ENCODE measurements around the gene PI4KA. TPM values are rescaled to one million over a fixed set of nuclear protein-coding genes. Genes with fewer than 3 reads are reported as not detected.
"Not testable (repeated sequence)": the region's sequence is repeated elsewhere in the genome, so short reads cannot be mapped to it uniquely, and the experiment has no call there.

PI4KA gene
- polyA plus RNA-seq, 1 of the 3 experiments (the other 2 are of a cell fraction), result 30.0 TPM

- POLR2A ChIA-PET, result no interaction called here
- Histone ChIP-seq H3K27me3 (ENCODE audit: insufficient read depth) (no peaks in the 10 kb centered on the region), H3K9me2 (no peaks in the 10 kb centered on the region), H2AFZ (ENCODE audit: low read depth) (no peak overlapping the region), H3K4me1 (ENCODE audit: control insufficient read depth in 1 of 2, insufficient read depth in 2 of 2, low read depth in 1 of 2, low read length in 1 of 2) (no peaks in the 10 kb centered on the region), H3K36me3 (replicated peaks in 1 of 2; ENCODE audit: control insufficient read depth in 1 of 2, insufficient read depth in 2 of 2, low read length in 1 of 2) (no peaks in the 10 kb centered on the region), H3K9ac (no peak overlapping the region), H3K4me3 (ENCODE audit: low read depth in 2 of 2, low read length in 1 of 2) (no peak overlapping the region), H3K9me3 (no peaks in the 10 kb centered on the region), H4K20me1 (ENCODE audit: insufficient read depth) (no peaks in the 10 kb centered on the region), H3K4me2 (no peak overlapping the region), H3F3A (replicated peaks; ENCODE audit: insufficient read depth) (no peaks in the 10 kb centered on the region), H3K27ac (ENCODE audit: low read depth in 2 of 2, low read length in 1 of 2) (no peak overlapping the region), H3K79me2 (ENCODE audit: insufficient read depth) (no peaks in the 10 kb centered on the region)
- WGBS (ENCODE audit: low lambda C conversion rate), result 84% methylated on average over 7 of the region's 9 CpGs
- CTCF ChIA-PET, result interaction anchor here (2.5 kb wide), 1 partner anchor 12 kb away, joined by 21 read pairs; no protein-coding TSS in a partner anchor
- TF ChIP-seq IRF3 (IDR thresholded peaks at IDR 0.05; ENCODE audit: low read depth, low read length) (no peak), CHD2 (IDR thresholded peaks at IDR 0.05; ENCODE audit: low read length, partially characterized antibody) (no peak), GATA2 (CRISPR knock-in tag; IDR thresholded peaks at IDR 0.05) (no peak), FOXM1 (IDR thresholded peaks at IDR 0.05; ENCODE audit: low read depth) (no peak), RAD21 (IDR thresholded peaks at IDR 0.05; ENCODE audit: low read length) (no peak), EZH2phosphoT487 (IDR thresholded peaks at IDR 0.05; ENCODE audit: borderline replicate concordance, low read depth) (no peak), TCF12 (IDR thresholded peaks at IDR 0.05) (no peak), PBX3 (IDR thresholded peaks at IDR 0.05) (no peak), RFX5 (IDR thresholded peaks at IDR 0.05; ENCODE audit: low read length) (no peak), FOXJ3 (CRISPR knock-in tag; IDR thresholded peaks at IDR 0.05) (no peak), MEF2A (IDR thresholded peaks at IDR 0.05; ENCODE audit: borderline replicate concordance, low read depth) (no peak), POLR2AphosphoS5 (IDR thresholded peaks at IDR 0.05; ENCODE audit: low read depth, low read length) (no peak), GABPA (IDR thresholded peaks at IDR 0.05; ENCODE audit: low read depth) (no peak), FOSL2 (IDR thresholded peaks at IDR 0.05; ENCODE audit: borderline replicate concordance, low read depth) (no peak), NRF1 (IDR thresholded peaks at IDR 0.05; ENCODE audit: low read depth, low read length) (no peak), TEAD4 (IDR thresholded peaks at IDR 0.05; ENCODE audit: borderline replicate concordance, insufficient read depth) (no peak), USF2 (IDR thresholded peaks at IDR 0.05; ENCODE audit: borderline replicate concordance, low read depth, low read length) (no peak)
- DNase-seq, result no peak
Observed at GRCh38 chr22:20771918-20772625, 86.5 kb downstream of the PI4KA start.

GRCh38 chr22:20769496-20769826 is 89.2 kb downstream of the PI4KA start:
- H3K9me3 ChIP-seq; H3K27me3 ChIP-seq (ENCODE audit: insufficient read depth); POLR2A ChIA-PET; H2AFZ ChIP-seq (ENCODE audit: low read depth); H3K9me2 ChIP-seq; H4K20me1 ChIP-seq (ENCODE audit: insufficient read depth); H3K79me2 ChIP-seq (ENCODE audit: insufficient read depth); H3K27ac ChIP-seq (ENCODE audit: low read depth in 2 of 2, low read length in 1 of 2); DNase-seq; H3F3A ChIP-seq (replicated peaks; ENCODE audit: insufficient read depth); H3K4me2 ChIP-seq; H3K4me3 ChIP-seq (ENCODE audit: low read depth in 2 of 2, low read length in 1 of 2); H3K4me1 ChIP-seq (ENCODE audit: control insufficient read depth in 1 of 2, insufficient read depth in 2 of 2, low read depth in 1 of 2, low read length in 1 of 2); H3K9ac ChIP-seq: not testable (repeated sequence)
- peaks cover 0 to 13% of the 10 kb centered on the region in 2 experiments for H3K36me3 ChIP-seq (replicated peaks in 1 of 2; ENCODE audit: control insufficient read depth in 1 of 2, insufficient read depth in 2 of 2, low read length in 1 of 2)
- CTCF ChIA-PET, result interaction anchor here (1.7 kb wide), 1 partner anchor 15 kb away, joined by 5 read pairs; no protein-coding TSS in a partner anchor
- WGBS (ENCODE audit: low lambda C conversion rate), result over 99% methylated on average over 9 of the region's 9 CpGs

All from SK-N-SH (cell line).